GM10248 (cell line): Measurements from ENCODE around the gene ECM2.
A peak's percentile ranks its signal among the peaks of the same experiment; 100 is the strongest.

Experiments
- CTCF ChIA-PET: fragments of 300-600 bp; sonication (Branson Sonifier 250); formaldehyde crosslinking; extraction: SDS; loops from one replicate; lab custom pipeline; 2021; ENCODE audit warnings: antibody characterized with exemption; lab: Yijun Ruan, JAX
- POLR2A ChIA-PET: fragments of 350-650 bp; sonication (Branson Sonifier 250); formaldehyde crosslinking; extraction: SDS; loops from one replicate; lab custom pipeline; 2020; ENCODE audit warnings: antibody characterized with exemption; lab: Yijun Ruan, JAX
- DNase-seq: peaks from one replicate; pipeline ENCODE4 v3.0.0; 2012; ENCODE audit errors: extremely low spot score
- CTCF ChIP-seq: IDR thresholded peaks from 2 replicates; pipeline ENCODE4 v1.5.1; 2012; ENCODE audit warnings: mild to moderate bottlenecking, low read depth; ENCODE audit errors: extremely low read depth, missing control alignments, control extremely low read depth

The ECM2 gene

GRCh38 chr9:92510747-92511146 lies 25.0 kb downstream of the ECM2 start:
- CTCF ChIA-PET = interaction anchor here (1.2 to 1.7 kb wide), 2 partner anchors 16 to 22 kb away, joined by 3 read pairs; no protein-coding TSS in a partner anchor
- TF ChIP-seq CTCF = no peak
- POLR2A ChIA-PET = no interaction called here
- DNase-seq = peak; percentile 28

GRCh38 chr9:92509050-92509449 lies 26.7 kb downstream of the ECM2 start:
- no peak for TF ChIP-seq CTCF
- ChIA-PET CTCF (no interaction called here), POLR2A (no interaction called here)
- no peak for DNase-seq

- TF ChIP-seq CTCF = no peak
- ChIA-PET POLR2A (no interaction called here), CTCF (interaction anchor here (1.0 kb wide), 1 partner anchor 10 kb away, joined by 3 read pairs; no protein-coding TSS in a partner anchor)
- DNase-seq = no peak
Measured at GRCh38 chr9:92508018-92508820, 27.6 kb downstream of the ECM2 start.

- TF ChIP-seq CTCF = no peak
- CTCF ChIA-PET = interaction anchor here (1.0 kb wide), 1 partner anchor 11 kb away, joined by 3 read pairs; no protein-coding TSS in a partner anchor
- no peak for DNase-seq
- POLR2A ChIA-PET = no interaction called here
Measured at GRCh38 chr9:92507496-92507895, 28.3 kb downstream of the ECM2 start.

GRCh38 chr9:92507005-92507404 lies 28.8 kb downstream of the ECM2 start:
- CTCF ChIA-PET = interaction anchor here (1.0 kb wide), 1 partner anchor 11 kb away, joined by 3 read pairs; no protein-coding TSS in a partner anchor
- no peak for TF ChIP-seq CTCF
- DNase-seq = no peak
- POLR2A ChIA-PET = no interaction called here

GRCh38 chr9:92506184-92506857 lies 29.5 kb downstream of the ECM2 start:
- ChIA-PET POLR2A (no interaction called here), CTCF (no interaction called here)

More at GRCh38 chr9:92506184-92506857, 29.5 kb downstream of the ECM2 start:
- no peak for DNase-seq
- no peak for TF ChIP-seq CTCF
